NCI-H2171 treated with DMSO at 0.1 percent for 48 hours (cell line): ENCODE data around the gene MANSC4.
A peak's percentile ranks its signal among the peaks of the same experiment; 100 is the strongest.

Experiments used
- DNase-seq: peaks from one replicate; lab custom pipeline; 2025; lab: John Stamatoyannopoulos, UW

MANSC4 gene

DNA sequence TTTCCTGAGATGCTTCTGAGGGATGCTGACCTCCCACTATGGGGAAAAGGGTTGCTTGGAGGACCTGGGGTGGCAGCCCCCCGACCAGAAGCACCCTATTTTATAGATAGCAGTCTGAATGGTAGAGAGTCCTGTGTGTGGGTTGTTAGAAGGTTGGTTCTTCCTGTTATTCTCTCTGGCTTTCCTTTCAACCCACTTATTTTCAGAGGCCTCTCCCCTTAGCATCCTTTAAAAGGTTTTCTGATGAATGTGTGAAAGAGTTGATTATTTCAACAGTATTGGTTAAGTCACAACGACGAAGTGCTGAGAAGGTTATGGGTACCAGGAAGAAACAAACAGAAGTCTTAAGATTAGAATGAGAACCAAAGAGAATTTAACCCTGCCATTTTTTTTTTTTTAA, 20.8 kb upstream of the MANSC4 start:
- no peak for DNase-seq

- no peak for DNase-seq
Measured at GRCh38 chr12:27797301-27798025, 17.4 kb upstream of the MANSC4 start.

GRCh38 chr12:27796128-27796527, 16.1 kb upstream of the MANSC4 start:
- no peak for DNase-seq

DNA sequence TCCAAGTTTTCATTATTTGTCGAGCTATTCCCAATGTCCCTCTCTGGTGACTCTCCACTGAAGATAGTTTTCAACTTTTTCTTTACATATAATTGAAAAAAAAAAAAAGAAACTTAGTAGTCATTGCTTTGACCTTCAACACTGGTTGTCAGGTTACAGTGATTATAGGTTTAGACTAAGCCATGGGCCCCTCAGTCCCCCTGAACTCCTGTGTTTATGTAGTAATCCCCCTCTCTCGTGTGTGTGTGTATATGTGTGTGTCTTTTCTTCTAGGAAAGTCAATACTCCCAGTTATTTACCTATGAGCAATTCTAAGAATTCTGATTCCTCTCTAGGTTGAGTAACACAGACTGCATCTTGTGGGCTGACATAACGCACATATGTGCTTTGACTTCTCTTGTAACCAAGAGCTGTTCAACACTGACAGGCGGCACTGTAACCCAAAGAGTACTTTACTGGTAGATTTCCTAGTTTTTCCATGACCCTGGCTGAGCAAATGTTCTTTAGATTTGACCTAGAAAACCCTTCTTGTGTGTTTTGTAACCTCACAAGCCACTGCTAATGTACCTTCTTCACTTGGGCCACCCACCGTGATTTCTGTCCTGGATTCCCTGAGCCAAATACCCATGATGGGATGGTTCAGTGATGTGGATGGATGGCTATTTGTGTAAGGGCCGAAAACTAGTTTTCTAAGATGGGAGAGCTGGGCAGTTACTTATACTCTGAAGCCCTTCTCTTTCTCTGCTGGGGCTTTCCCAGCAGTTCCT, 15.0 kb upstream of the MANSC4 start:
- DNase-seq, result no peak

- no peak for DNase-seq
Measured at GRCh38 chr12:27790179-27790578, 10.1 kb upstream of the MANSC4 start.

GRCh38 chr12:27787559-27787958, 7.5 kb upstream of the MANSC4 start:
- DNase-seq, result no peak

DNA sequence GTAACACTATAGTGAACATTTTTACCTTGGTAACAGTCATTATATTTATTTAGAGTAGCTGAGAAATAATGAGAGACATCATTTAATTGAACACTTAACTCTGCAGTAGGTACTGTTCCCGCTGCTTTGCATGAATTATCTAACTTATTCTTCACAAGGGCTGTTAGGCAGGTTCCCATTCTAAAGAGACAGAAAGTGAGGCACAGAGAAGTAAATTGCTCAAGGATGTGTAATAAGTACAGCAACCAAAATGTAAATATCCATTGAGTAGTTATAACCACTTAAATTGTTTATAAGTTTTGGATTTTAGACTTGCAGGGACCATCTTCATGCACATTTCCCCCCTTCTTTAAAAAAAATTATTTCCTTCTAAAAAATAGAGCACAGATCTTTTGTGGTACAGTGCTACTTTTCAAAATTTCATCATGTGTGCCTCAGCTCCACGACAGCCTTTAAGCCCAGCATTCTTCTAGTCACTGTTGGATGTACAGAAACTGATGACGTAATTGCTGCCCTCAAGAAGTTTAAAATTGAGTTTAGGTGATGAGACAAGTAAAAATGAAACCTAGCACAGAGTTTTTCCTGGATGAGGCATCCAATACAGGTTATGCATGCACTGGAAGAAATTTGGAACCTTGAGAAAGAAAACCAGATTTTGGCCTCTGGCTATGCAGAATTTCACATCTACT, 6.0 kb upstream of the MANSC4 start:
- no peak for DNase-seq

DNA sequence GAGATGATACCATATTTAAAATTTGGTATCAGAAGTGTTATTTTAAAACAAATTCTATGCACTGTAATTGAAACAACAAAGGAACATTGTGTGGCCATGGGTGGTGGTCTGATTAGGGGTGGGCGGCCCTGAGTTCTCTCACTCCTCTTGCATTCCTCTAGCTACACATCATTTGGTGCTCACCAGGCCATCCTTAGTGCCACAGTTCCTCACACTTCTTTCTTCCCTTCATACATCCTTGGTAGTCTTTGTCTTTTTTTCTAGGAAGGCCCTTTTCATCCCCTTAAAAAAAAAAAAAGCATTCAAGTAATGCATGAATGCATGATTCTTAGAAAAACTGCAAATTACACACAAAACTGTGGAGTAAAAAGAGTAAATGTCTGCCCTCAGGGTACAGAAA, 2.4 kb upstream of the MANSC4 start:
- DNase-seq, result no peak

DNA sequence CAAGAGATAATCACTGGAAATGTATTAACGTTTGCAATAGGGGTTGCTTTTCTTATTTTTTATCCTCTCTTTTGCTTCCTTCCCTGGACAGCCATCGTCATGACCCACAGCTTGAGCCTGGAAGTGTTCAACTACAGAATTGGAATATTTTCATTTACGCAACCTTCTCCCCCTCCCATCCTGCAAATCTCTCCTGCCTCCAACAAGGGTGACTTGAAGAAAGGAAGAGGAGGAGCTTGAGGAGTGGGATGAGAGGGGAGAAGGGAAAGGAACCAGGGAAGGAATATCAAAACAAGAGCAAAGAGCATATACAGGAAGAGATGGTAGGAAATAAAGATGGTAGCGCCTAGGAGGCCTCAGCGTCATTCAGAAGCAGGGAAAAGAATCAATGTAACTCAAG, 1.6 kb upstream of the MANSC4 start:
- peak; percentile 77 for DNase-seq

- DNase-seq, result peak; percentile 99
Measured at GRCh38 chr12:27780612-27781408, 774 bp upstream of the MANSC4 start.

GRCh38 chr12:27779416-27779919, 568 bp downstream of the MANSC4 start:
- DNase-seq, result peak; percentile 100

DNA sequence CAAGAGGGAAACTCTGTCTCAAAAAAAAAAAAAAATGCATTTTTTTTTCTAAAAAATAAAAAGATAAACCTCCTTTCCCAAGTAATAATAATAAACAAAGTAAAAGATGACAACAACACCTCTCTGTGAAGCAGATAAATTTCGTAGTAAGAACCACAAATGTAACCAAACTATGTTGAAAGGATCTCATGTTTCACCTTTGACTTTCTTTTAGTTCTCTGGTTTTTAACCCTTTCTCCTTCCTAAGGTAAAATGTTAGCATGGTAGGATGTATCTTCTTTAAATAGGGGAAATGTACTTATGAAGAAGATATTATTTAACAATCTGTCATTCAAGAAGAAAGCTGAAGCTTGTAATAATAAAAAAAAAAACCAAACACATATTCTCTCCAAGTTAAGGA, 1.8 kb downstream of the MANSC4 start:
- DNase-seq, result no peak

GRCh38 chr12:27777141-27777540, 2.9 kb downstream of the MANSC4 start:
- DNase-seq, result no peak

- no peak for DNase-seq
Measured at GRCh38 chr12:27772328-27773049, 7.5 kb downstream of the MANSC4 start.

DNA sequence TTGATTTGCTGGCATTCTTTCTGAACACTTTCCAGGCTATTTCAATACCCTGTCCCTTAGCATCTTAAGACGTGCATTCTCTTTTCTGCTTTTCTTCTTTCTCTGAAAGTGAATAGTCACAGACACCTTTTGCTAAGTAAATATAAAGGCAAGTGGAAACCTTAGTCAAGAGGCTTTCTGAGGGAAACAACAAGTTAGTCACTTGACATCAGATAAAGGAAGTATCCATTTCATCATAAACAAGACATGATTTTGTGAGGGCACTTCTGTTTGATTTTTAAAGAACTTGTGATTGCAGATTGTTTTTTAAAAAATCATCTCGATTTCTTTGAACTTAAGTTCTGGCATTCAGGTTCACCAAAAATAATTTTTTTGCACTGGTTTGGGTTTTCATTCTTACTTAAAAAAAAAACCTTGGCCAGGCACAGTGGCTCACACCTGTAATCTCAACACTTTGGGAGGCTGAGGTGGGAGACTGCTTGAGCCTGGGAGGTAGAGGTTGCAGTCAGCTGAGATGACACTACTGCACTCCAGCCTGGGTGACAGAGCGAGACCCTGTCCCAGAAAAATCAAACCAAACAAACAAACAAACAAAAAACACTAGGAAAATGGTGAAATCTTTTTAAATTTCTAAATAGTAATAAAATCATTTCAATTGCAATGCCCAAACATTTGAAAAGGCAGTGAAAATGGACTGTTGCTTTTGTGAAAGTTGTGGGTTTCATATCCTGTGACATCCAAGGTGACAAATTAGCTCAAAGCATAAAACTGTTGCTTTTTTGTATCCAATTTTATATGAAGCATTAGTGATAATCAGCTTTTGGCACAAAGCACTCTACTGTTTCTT, 8.3 kb downstream of the MANSC4 start:
- no peak for DNase-seq

GRCh38 chr12:27769142-27769673, 10.8 kb downstream of the MANSC4 start:
- DNase-seq, result no peak

DNA sequence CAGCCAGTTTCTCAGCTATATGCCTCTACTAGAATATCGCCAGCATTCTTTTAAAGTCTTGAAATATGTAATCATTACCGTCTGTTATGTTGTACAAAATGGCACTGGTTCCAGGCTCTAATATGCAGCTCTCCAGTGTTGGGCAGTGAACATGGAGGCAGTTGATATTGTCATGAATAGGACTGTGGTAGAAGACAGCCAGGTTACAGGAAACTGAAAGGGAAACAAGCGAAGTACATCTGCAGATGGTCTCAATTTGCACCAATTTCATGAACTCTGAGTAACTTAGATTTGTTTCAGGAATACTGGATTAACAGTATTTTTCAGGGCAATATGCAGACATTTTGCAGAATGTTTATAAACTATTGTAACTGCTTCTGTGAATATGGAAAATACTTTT, 13.4 kb downstream of the MANSC4 start:
- no peak for DNase-seq

- DNase-seq, result no peak
Measured at GRCh38 chr12:27762757-27763156, 17.3 kb downstream of the MANSC4 start.

DNA sequence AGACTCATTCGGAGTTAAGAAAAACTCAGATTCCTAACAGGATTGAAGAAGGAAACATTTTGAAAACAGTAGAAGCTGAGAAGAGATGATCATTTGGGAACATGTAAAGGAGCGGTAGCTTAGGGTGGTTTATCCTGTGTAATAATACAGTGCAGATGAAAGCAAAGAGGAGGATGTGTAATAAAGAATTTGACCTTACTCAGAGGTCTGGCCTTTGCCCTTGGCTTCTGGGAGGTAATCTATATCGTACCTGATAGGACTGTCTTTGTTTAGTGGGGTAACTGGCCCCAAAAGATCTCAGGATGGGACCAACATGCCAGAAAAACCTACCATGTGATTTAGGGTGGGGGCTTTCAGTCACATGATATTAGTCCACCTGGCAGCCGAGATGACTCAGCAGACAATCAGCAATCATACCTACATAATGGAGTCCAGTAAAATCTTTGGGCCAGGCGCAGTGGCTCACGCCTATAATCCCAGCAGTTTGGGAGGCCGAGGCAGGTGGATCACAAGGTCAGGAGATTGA, 23.3 kb downstream of the MANSC4 start:
- no peak for DNase-seq

DNA sequence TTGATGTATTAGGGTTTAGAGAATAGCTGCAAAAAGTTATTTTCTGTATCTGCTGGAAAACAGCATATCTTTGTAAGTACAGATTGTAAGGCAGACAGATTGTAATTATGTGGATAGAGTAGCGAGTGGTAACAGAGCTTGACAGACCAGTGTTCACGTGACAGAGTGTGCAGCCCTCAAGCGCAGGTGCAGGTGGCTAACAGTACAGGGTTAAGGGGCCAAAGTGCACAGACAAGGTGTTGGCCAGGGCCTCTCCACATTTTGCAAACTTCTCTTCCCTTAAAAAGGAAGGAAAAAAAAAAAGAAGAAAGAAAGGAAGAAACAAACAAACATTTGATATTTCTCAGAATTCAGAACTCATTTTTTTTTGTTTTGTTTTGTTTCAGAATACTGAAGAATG, 25.2 kb downstream of the MANSC4 start:
- DNase-seq, result peak; percentile 70
